ENCODE measurements around the gene CAMTA1. TPM values are rescaled to one million over a fixed set of nuclear protein-coding genes. Genes with fewer than 3 reads are reported as not detected.

Gene CAMTA1
- total and polyA plus RNA-seq, 9 of the 15 experiments (the other 6 are each of a cell fraction or from before 2014, with no cell fraction given) = 43.9 to 161 (median 65.9) TPM

GRCh38 chr1:6996371-6996770 is 211.1 kb downstream of the CAMTA1 start (continued):
- TF ChIP-seq TSHZ1 (CRISPR knock-in tag; IDR thresholded peaks at IDR 0.05) = no peak

GRCh38 chr1:6996866-6997265 is 211.6 kb downstream of the CAMTA1 start:
- Histone ChIP-seq H3K4me1 (replicated peaks in 1 of 2; ENCODE audit: control insufficient read depth in 2 of 2, insufficient read depth in 2 of 2, low read length in 2 of 2) (no peaks in the 10 kb centered on the region), H3K36me3 (ENCODE audit: control insufficient read depth, insufficient read depth, low read length) (no peaks in the 10 kb centered on the region), H4K20me1 (replicated peaks; ENCODE audit: control insufficient read depth, insufficient read depth, low read length) (no peaks in the 10 kb centered on the region), H3K27ac (ENCODE audit: extremely low read depth, low read depth, low read length) (no peak overlapping the region), H3K9me3 (replicated peaks; ENCODE audit: control insufficient read depth, insufficient read depth, low read depth, low read length) (no peaks in the 10 kb centered on the region), H3K9ac (ENCODE audit: insufficient read depth in 1 of 2, low read depth in 2 of 2, low read length in 2 of 2) (no peak overlapping the region), H2AFZ (ENCODE audit: low read depth, low read length) (no peak overlapping the region), H3K4me3 (no peak overlapping the region), H3K9me1 (ENCODE audit: control insufficient read depth, insufficient read depth, low read length) (no peaks in the 10 kb centered on the region), H3K27me3 (ENCODE audit: control insufficient read depth in 2 of 2, insufficient read depth in 2 of 2, low read length in 2 of 2) (peaks cover 23 to 25% of the 10 kb centered on the region in 2 experiments; a peak in 4 of 5 replicates), H3K4me2 (ENCODE audit: insufficient read depth, low read length) (no peak overlapping the region), H3K79me2 (ENCODE audit: control insufficient read depth, insufficient read depth, low read length) (no peaks in the 10 kb centered on the region)
- no peak for FAIRE-seq
- no peak for ATAC-seq
- no peak for DNase-seq (ENCODE audit: extremely low read depth in 1 of 4, low spot score in 3 of 4)
- in situ Hi-C loops (cut with MboI) (no loop called here), intact Hi-C loops (cut with micrococcal nuclease) (no loop called here)
- CTCF ChIA-PET (ENCODE audit: low intra/inter-chr PET ratio) = no interaction called here
- under 1% methylated on average over 10 of the region's 10 CpGs for WGBS (ENCODE audit: insufficient coverage, low coverage, missing lambda C conversion rate)
- POLR2A ChIA-PET = interaction anchor here (0.8 kb wide), 1 partner anchor 18 kb away, joined by 3 read pairs; no protein-coding TSS in a partner anchor
- no TSS peak for BruUV-seq (replicated peaks)
- TF ChIP-seq RNF219 (CRISPR knock-in tag; IDR thresholded peaks at IDR 0.05) (no peak), ZFP36 (IDR thresholded peaks at IDR 0.05; ENCODE audit: low read depth, low read length, partially characterized antibody) (no peak), NCOA6 (IDR thresholded peaks at IDR 0.05) (no peak), SRF (CRISPR knock-in tag; IDR thresholded peaks at IDR 0.05) (no peak)
